Lung (tissue), 12 donors: ENCODE results near the gene NFIA. TPM values are rescaled to one million over a fixed set of nuclear protein-coding genes. Genes with fewer than 3 reads are reported as not detected.

Experiments
- ATAC-seq: fragments of 200-7000 bp; cut with Tn5 transposase; one replicate; pipeline ENCODE4 v1.9.1; 2020; ENCODE audit warnings: moderate number of reproducible peaks; ENCODE audit not compliant: insufficient read depth, low FRiP score
- DNase-seq, 3 donors: peaks; one replicate each; pipeline ENCODE4 v3.0.0-alpha.2; 2013 to 2017
- H3K27ac ChIP-seq, 2 donors: one replicate each; pipeline ENCODE4 v1.5.1; 2013; ENCODE audit warnings: mild to moderate bottlenecking in 2 of 2, moderate library complexity in 2 of 2, control low read depth in 1 of 2, inconsistent platforms in 1 of 2, low read depth in 1 of 2, low read length in 1 of 2
- H3K27me3 ChIP-seq, 3 donors: one replicate each; pipeline ENCODE4 v1.5.1; 2013; ENCODE audit warnings: low read length in 2 of 3; ENCODE audit not compliant: control insufficient read depth in 3 of 3, insufficient read depth in 3 of 3
- H3K36me3 ChIP-seq, 4 donors: one replicate each; pipeline ENCODE4 v1.5.1; 2013; ENCODE audit warnings: low read length in 4 of 4, mild to moderate bottlenecking in 1 of 4, moderate library complexity in 1 of 4; ENCODE audit not compliant: control insufficient read depth in 4 of 4, insufficient read depth in 4 of 4
- H3K4me1 ChIP-seq, 5 donors: one replicate each; pipeline ENCODE4 v1.5.1; 2013; ENCODE audit warnings: low read length in 5 of 5, mild to moderate bottlenecking in 2 of 5, moderate library complexity in 1 of 5; ENCODE audit not compliant: control insufficient read depth in 5 of 5, insufficient read depth in 5 of 5
- H3K4me3 ChIP-seq: one replicate; pipeline ENCODE4 v1.5.1; 2013; ENCODE audit warnings: mild to moderate bottlenecking, control low read depth, moderate library complexity
- H3K9ac ChIP-seq, 2 donors: one replicate each; pipeline ENCODE4 v1.5.1; 2013; ENCODE audit warnings: low read length in 2 of 2, control low read depth in 1 of 2; ENCODE audit not compliant: insufficient read depth in 1 of 2
- H3K9me3 ChIP-seq, 4 donors: one replicate each; pipeline ENCODE4 v1.5.1; 2013; ENCODE audit warnings: low read length in 3 of 4, mild to moderate bottlenecking in 1 of 4, moderate library complexity in 1 of 4; ENCODE audit not compliant: control insufficient read depth in 4 of 4, insufficient read depth in 3 of 4
- WGBS, 2 donors: extraction: QIAGEN DNeasy Blood & Tissue Kit; methylation state at CpG; one replicate each; pipeline ENCODE4 v1.1.7; 2013; 5-methylcytosine and 5-hydroxymethylcytosine counted together
- polyA plus RNA-seq, 2 donors: library from polyadenylated mRNA; stranded (reverse); fragments of 200-250 nt; gene quantifications; one replicate each; pipeline ENCODE4 v1.2.1, GENCODE V29; 2013
- total RNA-seq, 2 donors: library from RNA; depleted of rRNA in 1 of 2; stranded (reverse); fragments of >200 nt in 1 of 2; gene quantifications; one replicate each; pipeline ENCODE4 v1.2.1, GENCODE V29; 2014 to 2021
- TF ChIP-seq, protein P1 (sequence below): IDR thresholded peaks from 2 replicates; pipeline ENCODE4 v1.5.1; 2012; ENCODE audit warnings: mild to moderate bottlenecking; ENCODE audit errors: control extremely low read depth, extremely low read depth
- donor health status: control.
- donor health status: control.
- donor health status: Bipolar disorder and iron deficiency.
- donor health status: healthy.
- donor health status: DM: yes; HTN: yes; CAD: no.

Gene NFIA
- total and polyA plus RNA-seq, 4 donors = 3.0 to 63.4 (median 34.2) TPM

DNA sequence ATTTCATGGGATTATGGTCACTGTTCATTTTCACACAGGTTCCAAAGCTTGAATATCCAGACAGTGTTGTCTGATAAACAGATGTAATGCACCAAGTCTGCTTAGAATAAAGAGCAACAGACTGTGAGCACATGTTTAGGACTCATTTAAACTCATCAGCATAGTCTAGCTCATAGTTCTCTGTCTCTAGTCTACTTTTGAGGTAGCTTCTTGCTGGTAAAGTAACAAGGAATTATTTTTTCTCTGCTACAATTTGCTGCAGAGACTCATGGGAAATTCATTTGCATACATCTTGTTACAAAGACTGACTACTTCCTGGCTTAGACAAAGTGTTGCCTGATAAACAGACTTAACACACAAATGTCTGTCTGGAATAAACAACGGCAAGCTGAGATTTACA lies 187.2 kb downstream of the NFIA start:
- WGBS, 2 donors = 68 to 86% methylated on average over 1 of the region's 1 CpG
- Histone ChIP-seq H3K9me3 (no peaks in the 10 kb centered on the region), H3K36me3 (no peaks in the 10 kb centered on the region), H3K27me3 (no peaks in the 10 kb centered on the region), H3K9ac (no peak overlapping the region), H3K4me3 (no peak overlapping the region), H3K4me1 (peaks cover 0 to 30% (median 14%) of the 10 kb centered on the region in 5 donors), H3K27ac (no peak overlapping the region)
- ATAC-seq (no peak), DNase-seq (peak in 1 of 3 donors; percentile 69)
- TF ChIP-seq, protein P1, sequence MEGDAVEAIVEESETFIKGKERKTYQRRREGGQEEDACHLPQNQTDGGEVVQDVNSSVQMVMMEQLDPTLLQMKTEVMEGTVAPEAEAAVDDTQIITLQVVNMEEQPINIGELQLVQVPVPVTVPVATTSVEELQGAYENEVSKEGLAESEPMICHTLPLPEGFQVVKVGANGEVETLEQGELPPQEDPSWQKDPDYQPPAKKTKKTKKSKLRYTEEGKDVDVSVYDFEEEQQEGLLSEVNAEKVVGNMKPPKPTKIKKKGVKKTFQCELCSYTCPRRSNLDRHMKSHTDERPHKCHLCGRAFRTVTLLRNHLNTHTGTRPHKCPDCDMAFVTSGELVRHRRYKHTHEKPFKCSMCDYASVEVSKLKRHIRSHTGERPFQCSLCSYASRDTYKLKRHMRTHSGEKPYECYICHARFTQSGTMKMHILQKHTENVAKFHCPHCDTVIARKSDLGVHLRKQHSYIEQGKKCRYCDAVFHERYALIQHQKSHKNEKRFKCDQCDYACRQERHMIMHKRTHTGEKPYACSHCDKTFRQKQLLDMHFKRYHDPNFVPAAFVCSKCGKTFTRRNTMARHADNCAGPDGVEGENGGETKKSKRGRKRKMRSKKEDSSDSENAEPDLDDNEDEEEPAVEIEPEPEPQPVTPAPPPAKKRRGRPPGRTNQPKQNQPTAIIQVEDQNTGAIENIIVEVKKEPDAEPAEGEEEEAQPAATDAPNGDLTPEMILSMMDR = no peak

DNA sequence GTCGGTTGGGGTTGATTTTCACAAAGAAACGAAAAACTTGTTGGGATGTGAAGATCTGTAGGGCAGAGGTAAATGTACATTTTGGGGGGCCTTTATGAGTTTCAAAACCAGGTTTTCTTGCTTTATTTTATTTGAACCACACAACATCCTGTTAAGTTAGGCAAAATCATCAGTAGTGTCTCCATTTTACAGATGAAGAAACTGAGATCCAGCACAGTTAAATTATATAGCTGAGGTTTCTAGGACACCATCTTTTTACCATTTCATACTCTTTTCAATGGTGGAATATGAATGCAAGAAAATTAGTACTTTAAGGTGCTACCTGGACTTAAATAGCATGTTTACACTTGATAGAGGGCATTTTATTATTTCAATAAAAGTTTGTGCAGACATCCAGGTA lies 187.7 kb downstream of the NFIA start:
- Histone ChIP-seq H3K27ac (no peak overlapping the region), H3K9ac (no peak overlapping the region), H3K27me3 (no peaks in the 10 kb centered on the region), H3K36me3 (no peaks in the 10 kb centered on the region), H3K4me1 (peaks cover 0 to 30% (median 14%) of the 10 kb centered on the region in 5 donors), H3K9me3 (no peaks in the 10 kb centered on the region), H3K4me3 (no peak overlapping the region)
- TF ChIP-seq, protein P1 = no peak
- no peak for ATAC-seq
- no peak for DNase-seq
- WGBS, 2 donors = 95% methylated on average over 2 of the region's 2 CpGs

DNA sequence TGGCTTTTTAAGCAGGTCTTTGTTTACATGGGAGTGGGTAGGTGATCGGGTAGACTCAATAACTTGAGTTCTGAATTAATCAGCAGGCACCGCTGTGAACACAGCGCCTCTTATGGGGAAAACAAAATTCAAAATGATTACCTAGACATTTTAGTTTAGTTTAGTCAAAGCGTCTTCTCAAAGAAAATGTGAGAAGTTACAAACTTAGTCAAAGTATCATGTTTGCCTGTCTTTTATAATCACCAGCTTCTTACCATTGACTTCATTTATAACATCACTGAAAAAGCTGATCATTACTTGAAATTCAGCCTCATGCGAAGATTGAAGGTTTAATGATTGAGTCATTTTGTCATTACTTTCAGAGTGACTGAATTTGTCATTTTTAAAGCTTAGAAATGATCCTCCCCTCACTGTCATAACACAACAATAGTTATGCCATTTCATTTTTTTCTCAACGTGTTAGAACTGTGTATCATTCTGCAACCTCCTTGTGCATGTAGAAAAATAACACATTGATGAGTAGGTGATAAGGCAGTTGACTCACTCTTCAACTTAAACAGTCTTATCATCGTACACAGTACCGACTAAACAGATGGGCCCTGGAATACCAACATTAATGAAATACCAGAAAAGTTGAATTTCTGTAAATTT lies 188.5 kb downstream of the NFIA start:
- no peak overlapping the region for H3K9ac ChIP-seq
- DNase-seq = no peak
- peaks cover 0 to 31% (median 13%) of the 10 kb centered on the region in 5 donors for H3K4me1 ChIP-seq
- TF ChIP-seq, protein P1 = no peak
- 76 to 83% methylated on average over 8 of the region's 8 CpGs for WGBS, 2 donors
- no peaks in the 10 kb centered on the region for H3K9me3 ChIP-seq
- H3K27ac ChIP-seq = no peak overlapping the region
- ATAC-seq = no peak
- no peak overlapping the region for H3K4me3 ChIP-seq
- H3K36me3 ChIP-seq = no peaks in the 10 kb centered on the region
- H3K27me3 ChIP-seq = no peaks in the 10 kb centered on the region

DNA sequence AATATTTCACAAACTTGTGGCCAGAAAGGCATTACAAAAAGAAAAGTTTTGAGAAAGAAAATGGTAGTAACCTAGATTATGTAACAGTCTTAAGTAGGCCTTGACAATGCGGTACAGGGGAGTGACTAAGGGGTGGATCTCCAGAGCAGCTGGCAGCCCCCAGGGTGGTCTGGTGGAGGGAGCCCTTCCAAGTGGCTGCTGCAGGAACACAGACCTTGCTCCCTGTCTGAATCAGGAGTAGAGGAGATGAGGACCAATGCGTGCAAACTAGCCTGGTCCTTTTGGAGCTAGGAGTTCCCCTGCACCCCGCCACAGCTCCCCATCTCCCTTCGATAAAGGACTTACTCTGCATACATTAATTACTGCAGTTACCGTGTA lies 189.0 kb downstream of the NFIA start:
- DNase-seq = no peak
- Histone ChIP-seq H3K9me3 (no peaks in the 10 kb centered on the region), H3K9ac (no peak overlapping the region), H3K4me3 (no peak overlapping the region), H3K27me3 (no peaks in the 10 kb centered on the region), H3K36me3 (no peaks in the 10 kb centered on the region), H3K4me1 (peaks cover 0 to 36% (median 16%) of the 10 kb centered on the region in 5 donors), H3K27ac (no peak overlapping the region)
- 90% methylated on average over 5 of the region's 5 CpGs for WGBS, 2 donors
- TF ChIP-seq, protein P1 = no peak
- ATAC-seq = no peak
